ENCODE measurements around the gene TCL1A. TPM values are rescaled to one million over a fixed set of nuclear protein-coding genes. Genes with fewer than 3 reads are reported as not detected.

TCL1A gene
- total and polyA plus RNA-seq, 10 of the 15 experiments (the other 5 are each of a cell fraction or from before 2014, with no cell fraction given) = 5.9 to 283 (median 113) TPM

DNA sequence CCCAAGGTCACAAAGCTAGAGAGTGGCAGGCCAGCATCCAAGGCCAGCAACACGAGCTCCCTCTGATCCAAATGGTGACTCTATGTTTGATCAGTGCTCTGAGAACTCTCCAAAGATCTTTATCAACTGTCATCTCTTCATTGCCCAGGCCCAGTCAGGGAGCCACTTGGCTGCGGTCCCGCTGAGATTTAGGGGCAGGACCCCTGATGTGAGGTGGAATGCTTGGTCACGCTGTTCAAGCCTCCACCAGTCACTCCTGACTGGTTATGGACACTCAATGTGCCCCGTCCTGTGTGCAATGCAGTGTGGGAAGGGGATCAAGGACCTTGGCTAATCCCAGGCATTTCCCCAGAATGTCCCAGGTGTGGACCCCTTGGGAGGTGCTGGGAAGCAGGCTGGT lies 47.5 kb downstream of the TCL1A start:
- H3K9ac ChIP-seq (ENCODE audit: control insufficient read depth, insufficient read depth, low read length) = no peak overlapping the region
- no peaks in the 10 kb centered on the region for H3K36me3 ChIP-seq (ENCODE audit: control insufficient read depth in 2 of 2, insufficient read depth in 2 of 2, low read length in 1 of 2)
- no peaks in the 10 kb centered on the region for H4K20me1 ChIP-seq (ENCODE audit: control insufficient read depth, insufficient read depth)
- ATAC-seq = no peak
- no peak overlapping the region for H3K4me2 ChIP-seq (ENCODE audit: control insufficient read depth, insufficient read depth)
- no peaks in the 10 kb centered on the region for H3K9me3 ChIP-seq (replicated peaks; ENCODE audit: control insufficient read depth, insufficient read depth, low read length)
- CTCF ChIA-PET = interaction anchor here (1.3 to 7.4 kb wide), 4 partner anchors 8 to 104 kb away, joined by 5 to 98 read pairs (median 8); partner anchors contain the start of gene TCL1A
- TF ChIP-seq GATAD2B (conservative IDR thresholded peaks at IDR 0.05; ENCODE audit: low read depth) = no peak
- no peak for TF ChIP-seq HDAC2 (IDR thresholded peaks at IDR 0.05)
- TF ChIP-seq JUNB (IDR thresholded peaks at IDR 0.05) = no peak
- no peak for TF ChIP-seq CHD2 (IDR thresholded peaks at IDR 0.05; ENCODE audit: borderline replicate concordance, low read depth, low read length)
- no peak for TF ChIP-seq ZZZ3 (IDR thresholded peaks at IDR 0.05; ENCODE audit: control insufficient read depth, insufficient read length, low read depth)
- TF ChIP-seq, protein P1, sequence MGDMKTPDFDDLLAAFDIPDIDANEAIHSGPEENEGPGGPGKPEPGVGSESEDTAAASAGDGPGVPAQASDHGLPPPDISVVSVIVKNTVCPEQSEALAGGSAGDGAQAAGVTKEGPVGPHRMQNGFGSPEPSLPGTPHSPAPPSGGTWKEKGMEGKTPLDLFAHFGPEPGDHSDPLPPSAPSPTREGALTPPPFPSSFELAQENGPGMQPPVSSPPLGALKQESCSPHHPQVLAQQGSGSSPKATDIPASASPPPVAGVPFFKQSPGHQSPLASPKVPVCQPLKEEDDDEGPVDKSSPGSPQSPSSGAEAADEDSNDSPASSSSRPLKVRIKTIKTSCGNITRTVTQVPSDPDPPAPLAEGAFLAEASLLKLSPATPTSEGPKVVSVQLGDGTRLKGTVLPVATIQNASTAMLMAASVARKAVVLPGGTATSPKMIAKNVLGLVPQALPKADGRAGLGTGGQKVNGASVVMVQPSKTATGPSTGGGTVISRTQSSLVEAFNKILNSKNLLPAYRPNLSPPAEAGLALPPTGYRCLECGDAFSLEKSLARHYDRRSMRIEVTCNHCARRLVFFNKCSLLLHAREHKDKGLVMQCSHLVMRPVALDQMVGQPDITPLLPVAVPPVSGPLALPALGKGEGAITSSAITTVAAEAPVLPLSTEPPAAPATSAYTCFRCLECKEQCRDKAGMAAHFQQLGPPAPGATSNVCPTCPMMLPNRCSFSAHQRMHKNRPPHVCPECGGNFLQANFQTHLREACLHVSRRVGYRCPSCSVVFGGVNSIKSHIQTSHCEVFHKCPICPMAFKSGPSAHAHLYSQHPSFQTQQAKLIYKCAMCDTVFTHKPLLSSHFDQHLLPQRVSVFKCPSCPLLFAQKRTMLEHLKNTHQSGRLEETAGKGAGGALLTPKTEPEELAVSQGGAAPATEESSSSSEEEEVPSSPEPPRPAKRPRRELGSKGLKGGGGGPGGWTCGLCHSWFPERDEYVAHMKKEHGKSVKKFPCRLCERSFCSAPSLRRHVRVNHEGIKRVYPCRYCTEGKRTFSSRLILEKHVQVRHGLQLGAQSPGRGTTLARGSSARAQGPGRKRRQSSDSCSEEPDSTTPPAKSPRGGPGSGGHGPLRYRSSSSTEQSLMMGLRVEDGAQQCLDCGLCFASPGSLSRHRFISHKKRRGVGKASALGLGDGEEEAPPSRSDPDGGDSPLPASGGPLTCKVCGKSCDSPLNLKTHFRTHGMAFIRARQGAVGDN (IDR thresholded peaks at IDR 0.05) = no peak
- TF ChIP-seq, protein P2, sequence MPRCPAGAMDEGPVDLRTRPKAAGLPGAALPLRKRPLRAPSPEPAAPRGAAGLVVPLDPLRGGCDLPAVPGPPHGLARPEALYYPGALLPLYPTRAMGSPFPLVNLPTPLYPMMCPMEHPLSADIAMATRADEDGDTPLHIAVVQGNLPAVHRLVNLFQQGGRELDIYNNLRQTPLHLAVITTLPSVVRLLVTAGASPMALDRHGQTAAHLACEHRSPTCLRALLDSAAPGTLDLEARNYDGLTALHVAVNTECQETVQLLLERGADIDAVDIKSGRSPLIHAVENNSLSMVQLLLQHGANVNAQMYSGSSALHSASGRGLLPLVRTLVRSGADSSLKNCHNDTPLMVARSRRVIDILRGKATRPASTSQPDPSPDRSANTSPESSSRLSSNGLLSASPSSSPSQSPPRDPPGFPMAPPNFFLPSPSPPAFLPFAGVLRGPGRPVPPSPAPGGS (IDR thresholded peaks at IDR 0.05; ENCODE audit: borderline replicate concordance, insufficient read depth, low read depth, low read length, poor library complexity, severe bottlenecking) = no peak
- TF ChIP-seq MYB (IDR thresholded peaks at IDR 0.05; ENCODE audit: borderline replicate concordance, low read depth, low read length) = no peak
- TF ChIP-seq ZNF274 (IDR thresholded peaks at IDR 0.05; ENCODE audit: insufficient read depth, insufficient read length) = no peak
- TF ChIP-seq SUZ12 (IDR thresholded peaks at IDR 0.05; ENCODE audit: unreplicated experiment) = no peak
- RAD21 ChIA-PET (ENCODE audit: unreplicated experiment) = interaction anchor here (1.2 to 2.6 kb wide), 3 partner anchors 14 to 59 kb away, joined by 5 to 16 read pairs (median 5); no protein-coding TSS in a partner anchor
- intact Hi-C loops (cut with micrococcal nuclease; ENCODE audit: unreplicated experiment) = no loop called here
- H3K79me2 ChIP-seq (ENCODE audit: control insufficient read depth, insufficient read depth, low read length) = peaks cover 2% of the 10 kb centered on the region; the same call in 1 of the 2 replicates
- SMC1A ChIA-PET (ENCODE audit: uncharacterized antibody, unreplicated experiment) = interaction anchor here (0.6 to 7.1 kb wide), 9 partner anchors 9 to 103 kb away, joined by 3 to 78 read pairs (median 3); no protein-coding TSS in a partner anchor
- WGBS (ENCODE audit: insufficient coverage, insufficient replicate concordance, low lambda C conversion rate, missing lambda C conversion rate) = 78% methylated on average over 5 of the region's 5 CpGs
- in situ Hi-C loops (cut with MboI) = loop anchor here (25.0 kb wide), 1 partner anchor 1704 kb away; no protein-coding TSS in a partner anchor
- H3K27me3 ChIP-seq (replicated peaks in 1 of 2; ENCODE audit: control insufficient read depth in 2 of 2, insufficient read depth in 2 of 2, low read length in 1 of 2) = no peaks in the 10 kb centered on the region
- no peak for DNase-seq (ENCODE audit: low read depth, low spot score)
- no peak overlapping the region for H3K27ac ChIP-seq (ENCODE audit: control insufficient read depth, insufficient read depth)
- POLR2A ChIA-PET = no interaction called here
- BruUV-seq (replicated peaks) = no TSS peak
- FAIRE-seq = no peak
- H3K4me3 ChIP-seq = no peak overlapping the region
- peaks cover 63% of the 10 kb centered on the region for H3K4me1 ChIP-seq (ENCODE audit: control insufficient read depth, insufficient read depth, low read length)
- H2AFZ ChIP-seq (ENCODE audit: control insufficient read depth, low read depth, low read length) = no peak overlapping the region

All from GM12878 (cell line).